Inferior parietal cortex (tissue), 1 donor: ENCODE measurements around the gene PHTF2.

Source experiments
- DNase-seq: peaks from one replicate; pipeline ENCODE4 v3.0.0-alpha.2; 2016; ENCODE audit errors: extremely low spot score

The PHTF2 gene

DNA sequence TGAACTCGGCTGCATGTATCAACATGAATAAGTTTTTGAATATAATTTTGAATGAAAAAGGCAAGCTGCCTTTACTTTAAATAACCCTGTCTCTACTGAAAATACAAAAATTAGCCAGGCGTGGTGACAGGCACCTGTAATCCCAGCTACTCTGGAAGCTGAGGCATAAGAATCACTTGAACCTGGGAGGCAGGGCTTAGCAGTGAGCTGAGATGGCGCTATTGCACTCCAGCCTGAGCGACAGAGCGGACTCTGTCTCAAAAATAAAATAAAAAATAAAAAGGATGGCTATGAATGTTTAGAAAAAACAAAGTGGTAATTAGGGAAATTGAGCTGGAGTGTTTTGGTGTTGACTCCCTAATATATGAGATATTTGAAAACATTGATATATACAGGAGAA is 133.3 kb downstream of the PHTF2 start:
- no peak for DNase-seq

DNA sequence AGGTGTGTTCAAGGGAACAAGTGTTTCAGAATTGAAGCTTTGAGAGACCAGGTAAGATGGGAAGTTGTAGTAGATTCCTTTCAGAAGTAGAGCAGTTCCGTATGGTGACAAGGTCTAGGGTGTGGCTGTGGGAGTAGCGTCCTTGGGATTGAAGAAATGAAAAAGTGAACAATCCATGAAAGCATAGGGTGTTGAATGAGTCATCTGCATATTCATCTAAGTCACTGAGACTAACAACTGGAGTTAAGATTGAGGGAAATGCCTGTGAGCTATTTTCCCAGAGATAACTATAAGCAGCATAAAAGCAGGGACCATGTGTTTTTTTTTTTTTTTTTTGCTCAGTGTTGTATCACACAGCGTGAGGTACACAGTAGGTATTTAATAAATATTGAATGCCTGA is 134.8 kb downstream of the PHTF2 start:
- DNase-seq, result no peak

DNA sequence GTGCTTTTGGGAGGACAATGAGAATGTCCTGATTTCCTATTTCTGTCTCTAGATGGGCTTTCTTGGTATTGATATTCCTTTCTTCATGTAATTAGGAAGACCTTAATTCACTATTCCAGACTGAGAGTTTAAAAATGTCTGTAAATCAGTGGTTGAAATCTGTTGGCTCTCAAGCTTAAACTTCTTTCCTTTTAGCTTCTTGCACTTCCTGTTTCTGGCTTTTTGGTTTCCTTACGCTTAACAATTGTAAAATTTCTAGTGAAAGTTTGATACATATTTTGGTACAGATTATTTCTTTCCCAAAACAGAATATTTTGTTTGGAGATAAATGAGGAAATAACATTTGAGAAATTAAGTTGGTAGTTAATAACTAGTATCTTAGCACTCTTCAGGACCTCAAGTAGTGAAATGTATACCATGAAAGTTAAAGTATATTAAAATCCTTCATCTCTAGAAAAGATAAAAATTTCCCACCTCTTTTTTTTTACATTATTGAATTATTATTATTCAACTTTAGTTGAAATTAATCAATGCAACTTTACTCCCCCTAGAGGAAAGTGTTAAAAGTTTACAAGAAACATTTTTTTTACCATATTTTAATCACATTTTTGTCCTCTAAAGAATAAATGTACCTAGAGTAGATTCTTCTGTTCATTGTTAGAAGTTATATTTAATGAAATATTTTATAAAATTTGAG is 137.2 kb downstream of the PHTF2 start:
- DNase-seq, result no peak

DNA sequence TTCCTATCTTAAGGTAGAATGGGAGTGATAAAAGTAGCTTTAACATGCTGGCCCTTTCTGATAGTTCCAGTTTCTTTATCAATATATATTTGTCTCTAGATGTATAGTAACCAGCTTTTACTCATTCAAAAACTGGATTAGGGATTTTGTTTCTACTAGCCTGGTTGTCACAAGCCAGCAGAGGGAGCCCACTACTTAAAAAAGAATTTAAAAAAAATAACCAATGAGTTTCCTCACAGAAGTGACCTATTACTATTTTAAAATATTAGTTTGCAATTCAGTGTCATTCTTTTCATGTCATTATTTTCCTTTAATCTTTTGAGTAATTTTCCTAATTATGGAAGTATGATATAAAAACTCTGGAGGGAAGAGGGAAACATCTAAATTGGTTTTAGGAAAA is 142.1 kb downstream of the PHTF2 start:
- DNase-seq, result peak; percentile 58

DNA sequence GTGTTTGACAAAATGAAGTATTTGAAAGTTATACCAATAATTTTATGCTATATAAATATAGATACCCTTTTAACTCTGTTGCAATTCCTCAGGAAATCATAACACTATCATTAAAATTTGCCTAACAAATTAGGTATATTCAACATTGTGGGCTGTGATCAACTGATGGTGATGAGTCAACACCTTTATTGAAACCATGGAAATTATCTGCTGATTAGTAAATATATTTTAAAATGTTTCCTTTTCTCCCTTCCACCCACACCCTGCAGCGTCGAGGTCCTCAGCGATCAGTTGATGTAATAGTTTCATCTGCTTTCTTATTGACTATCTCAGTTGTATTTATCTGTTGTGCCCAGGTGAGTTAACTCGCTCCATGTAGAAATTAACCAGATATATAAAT is 143.9 kb downstream of the PHTF2 start:
- DNase-seq, result no peak

DNA sequence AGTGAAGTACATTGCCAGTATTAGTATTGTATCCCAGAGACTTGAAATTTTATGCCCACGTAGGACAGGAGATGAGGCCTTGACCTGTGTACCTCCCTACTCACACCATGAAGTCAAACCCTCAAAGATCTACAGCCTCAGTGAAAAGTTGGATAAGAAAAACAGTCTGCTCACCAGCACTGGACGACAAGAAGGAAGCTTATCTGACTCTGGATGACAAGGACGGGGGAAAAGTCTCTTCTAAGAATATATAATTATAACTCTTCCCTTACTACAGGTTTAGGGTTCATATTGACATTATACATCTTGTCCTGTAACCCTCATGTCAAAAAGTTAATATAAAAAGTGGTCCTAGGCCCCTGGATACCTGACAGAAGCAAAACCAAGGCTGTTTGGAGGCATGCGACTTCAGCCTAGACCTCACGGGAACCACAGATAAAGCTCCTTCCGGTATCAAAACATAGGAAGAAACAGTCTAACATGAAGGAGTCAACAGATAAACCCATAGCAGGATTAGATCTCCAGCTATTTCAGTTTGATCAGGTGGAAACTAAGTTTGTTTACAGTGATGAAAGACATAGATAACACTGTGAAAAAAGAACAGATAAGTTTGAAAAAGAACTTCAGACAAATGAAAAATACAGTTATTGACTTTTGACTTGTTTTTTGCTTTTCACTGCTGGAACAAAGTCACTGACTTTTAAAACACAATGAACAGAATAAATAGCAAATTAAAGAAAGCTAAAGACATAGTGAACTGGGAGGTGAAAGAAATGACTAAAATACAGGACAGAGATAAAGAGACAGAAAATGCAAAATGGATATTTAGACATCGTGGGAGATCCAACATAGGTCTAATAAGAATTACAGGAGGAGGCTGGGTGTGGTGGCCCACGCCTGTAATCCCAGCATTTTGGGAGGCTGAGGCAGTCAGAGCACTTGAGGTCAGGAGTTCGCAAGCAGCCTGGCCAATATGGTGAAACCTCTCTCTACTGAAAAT is 145.9 kb downstream of the PHTF2 start:
- no peak for DNase-seq

DNA sequence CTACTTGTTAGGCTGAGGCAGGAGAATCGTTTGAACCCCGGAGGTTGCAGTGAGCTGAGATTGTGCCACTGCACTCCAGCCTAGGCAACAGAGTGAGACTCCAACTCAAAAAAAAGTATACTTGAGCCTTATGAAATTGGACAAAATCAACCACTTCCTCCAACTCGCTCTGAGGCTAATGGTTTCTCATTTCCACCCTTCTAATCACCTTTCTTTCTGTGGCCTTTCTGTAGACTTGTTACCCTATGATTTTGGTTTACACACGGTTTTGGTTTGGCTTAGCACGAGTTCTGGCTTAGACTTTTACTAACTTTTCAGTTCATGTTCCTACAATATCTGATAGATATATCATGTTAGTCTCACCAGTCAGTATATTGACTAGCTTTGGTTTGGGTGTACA is 152.0 kb downstream of the PHTF2 start:
- DNase-seq, result no peak

DNA sequence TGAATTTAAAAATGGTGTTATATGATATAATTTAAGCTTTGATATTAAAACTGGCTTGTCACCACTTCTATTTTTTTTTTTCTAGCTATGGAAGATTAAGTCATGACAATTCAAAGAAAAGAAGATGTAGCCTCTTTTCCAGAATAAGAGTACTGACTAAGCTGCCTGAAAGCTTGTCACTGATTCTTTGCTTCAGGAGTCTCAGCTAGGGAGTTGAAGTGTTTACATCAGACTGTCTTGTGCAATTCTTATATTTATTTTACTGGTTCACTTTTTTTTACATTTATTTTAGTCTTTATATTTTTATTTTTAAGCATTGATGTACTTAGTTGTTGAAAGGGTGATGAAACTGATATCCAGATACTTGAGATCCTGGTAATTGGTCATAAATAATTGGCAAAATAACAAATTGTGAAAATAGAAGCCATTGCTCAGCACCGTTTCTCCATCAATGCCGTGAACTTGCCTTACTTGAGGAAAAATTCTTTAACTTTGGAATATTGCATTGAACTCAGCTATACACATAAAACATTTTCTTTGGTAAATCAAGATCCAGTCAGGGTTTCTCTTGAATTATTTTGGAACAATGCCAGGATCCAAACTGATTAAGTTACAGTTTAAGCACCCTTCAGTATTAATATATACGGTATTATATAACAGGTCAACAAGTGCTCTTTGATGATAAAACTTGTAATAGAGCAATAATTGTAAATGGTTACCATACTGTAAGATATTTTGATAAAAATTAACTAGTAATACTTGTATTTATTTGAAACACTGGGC is 156.4 kb downstream of the PHTF2 start:
- DNase-seq, result no peak

DNA sequence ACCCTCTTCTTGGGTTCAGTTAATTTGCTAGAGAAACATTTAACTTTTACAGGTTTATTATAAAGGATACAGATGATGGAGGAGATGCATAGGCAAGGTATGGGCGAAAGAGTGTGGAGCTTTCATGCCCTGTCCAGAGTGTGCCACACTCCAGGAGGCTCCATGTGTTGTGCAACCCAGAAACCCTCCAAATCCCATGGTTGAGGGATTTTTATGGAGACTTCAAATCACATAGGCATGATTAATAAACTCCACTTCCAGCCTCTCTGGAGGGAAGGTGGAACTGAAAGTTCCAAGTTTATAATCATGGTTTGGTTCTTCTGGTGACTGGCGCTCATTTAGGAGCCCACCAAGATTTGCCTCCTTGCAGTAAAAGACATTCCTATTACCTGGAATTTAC is 159.9 kb downstream of the PHTF2 start:
- DNase-seq, result no peak

DNA sequence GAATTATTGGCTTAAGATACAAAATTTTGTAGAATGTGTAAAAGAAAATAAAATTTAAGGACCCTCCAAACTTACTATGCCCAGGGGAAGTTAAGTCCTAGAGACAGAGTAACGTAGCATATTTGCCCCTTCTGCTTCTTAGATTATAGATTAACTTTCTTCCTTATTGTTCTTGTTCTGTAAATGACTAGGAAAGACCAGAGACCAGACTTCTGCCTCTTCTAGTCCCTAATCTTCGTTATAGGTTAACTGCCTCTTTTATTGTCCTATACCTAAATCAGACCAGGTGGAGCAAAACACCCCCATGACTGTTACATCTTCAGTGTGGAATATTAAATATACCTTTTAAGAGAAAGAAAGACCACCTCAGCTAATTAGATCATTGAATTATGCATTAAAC is 160.5 kb downstream of the PHTF2 start:
- no peak for DNase-seq

DNA sequence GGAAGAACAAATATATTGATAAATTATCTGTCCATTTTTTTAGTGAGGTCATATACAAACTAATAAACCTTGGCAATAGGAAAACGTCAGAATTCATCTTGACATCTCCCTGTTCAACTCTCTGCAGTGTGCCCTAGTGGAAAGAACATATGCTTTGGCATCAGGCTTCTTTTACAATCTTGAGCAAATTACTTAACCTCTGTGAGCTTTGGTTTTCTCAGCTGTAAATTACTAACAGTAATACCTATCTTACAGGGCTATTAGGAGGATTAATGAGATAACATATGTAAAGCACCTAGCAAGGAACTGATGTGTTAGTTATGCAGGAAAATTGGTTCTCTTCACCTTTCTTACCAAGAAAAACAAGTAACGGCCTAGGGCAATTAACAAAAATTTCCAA is 161.8 kb downstream of the PHTF2 start:
- DNase-seq, result no peak

DNA sequence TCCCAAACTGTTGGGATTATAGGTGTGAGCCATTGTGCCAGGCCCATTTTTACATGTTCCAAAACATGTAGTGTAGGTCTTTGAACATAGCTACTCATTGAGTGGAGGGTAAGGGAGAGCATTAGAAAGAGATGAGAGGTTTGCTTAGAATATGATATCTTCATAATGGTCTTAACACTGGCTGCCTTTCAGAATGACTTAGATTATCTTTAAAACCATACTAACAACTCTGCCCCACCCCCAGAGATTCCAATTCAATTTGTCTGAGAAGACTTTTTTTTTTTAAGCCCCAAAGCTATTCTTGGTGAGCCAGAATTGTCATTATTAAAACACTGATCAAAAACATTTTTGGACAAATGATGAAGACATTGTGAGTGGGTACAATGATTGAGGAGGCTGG is 168.9 kb downstream of the PHTF2 start:
- DNase-seq, result no peak

DNA sequence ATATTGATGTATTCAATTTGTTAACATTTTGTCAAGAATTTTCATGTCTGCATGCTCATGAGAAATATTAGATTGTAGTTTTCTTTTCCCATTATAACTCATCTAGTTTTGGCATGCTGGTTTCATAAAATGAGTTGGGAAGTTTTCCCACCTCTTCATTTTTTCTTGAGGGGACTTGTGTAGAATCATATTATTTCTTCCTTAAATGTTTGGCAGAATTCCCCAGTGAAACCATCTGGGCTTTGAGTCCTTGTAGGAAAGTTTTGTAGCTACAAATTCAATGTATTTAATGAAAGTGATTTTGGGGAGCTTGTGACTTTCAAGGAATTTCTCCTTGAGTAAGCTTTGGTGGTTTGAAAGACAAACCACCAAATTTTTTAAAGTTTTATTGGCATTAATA is 173.2 kb downstream of the PHTF2 start:
- no peak for DNase-seq

DNA sequence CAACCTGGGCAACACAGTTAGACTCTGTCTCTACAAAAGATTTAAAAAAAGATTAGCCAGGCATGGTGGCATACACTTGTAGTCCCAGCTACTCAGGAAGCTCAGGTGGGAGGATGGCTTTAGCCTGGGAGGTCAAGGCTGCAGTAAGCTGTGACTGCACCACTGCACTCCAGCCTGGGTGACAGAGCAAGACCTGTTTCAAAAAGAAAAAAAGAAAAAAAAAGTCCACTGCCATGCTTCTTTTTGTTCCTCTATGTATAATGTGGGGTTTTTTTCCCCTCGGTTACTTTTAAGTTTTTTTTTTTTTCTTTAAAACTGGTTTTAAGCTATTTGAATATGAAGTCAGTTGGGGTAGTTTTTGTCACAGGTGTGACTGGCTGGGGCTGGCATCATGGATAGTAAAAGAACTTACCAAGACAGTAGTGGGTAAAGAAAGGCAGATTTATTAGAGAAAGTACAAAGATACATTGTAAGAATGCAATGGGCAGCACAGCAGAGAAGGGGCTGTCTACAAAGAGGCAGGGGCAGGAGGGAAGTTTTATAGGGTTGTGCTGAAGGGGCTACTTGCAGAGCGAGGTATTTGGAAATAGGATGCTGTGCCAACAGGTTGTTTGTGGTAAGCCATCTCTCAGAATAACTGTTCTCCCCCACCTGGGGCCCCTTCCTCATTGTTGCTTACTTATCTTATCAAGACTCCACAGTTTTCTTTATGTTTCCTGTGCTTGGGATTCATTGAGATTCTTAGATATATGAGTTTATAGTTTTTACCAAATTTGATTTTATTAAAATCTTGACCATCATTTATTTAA is 177.3 kb downstream of the PHTF2 start:
- no peak for DNase-seq

DNA sequence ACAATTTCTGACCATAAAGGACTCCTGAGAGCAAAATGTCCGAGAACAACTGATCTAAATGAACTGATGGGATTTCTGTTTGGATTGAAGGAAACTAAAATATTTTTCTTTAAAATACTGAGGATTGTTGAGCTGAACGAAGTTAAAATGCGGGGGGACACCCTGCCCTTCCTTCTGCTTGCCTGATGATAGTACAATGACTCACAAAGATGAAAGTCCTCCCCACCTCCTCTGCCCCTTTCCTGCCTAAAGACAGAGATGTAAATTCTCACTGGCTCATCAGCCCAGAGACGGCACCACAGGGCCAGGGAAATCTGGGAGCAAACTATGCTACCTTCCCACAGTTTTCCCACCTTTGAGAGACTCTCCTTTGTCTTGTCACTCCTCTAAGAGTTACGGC is 180.6 kb downstream of the PHTF2 start:
- DNase-seq, result no peak

DNA sequence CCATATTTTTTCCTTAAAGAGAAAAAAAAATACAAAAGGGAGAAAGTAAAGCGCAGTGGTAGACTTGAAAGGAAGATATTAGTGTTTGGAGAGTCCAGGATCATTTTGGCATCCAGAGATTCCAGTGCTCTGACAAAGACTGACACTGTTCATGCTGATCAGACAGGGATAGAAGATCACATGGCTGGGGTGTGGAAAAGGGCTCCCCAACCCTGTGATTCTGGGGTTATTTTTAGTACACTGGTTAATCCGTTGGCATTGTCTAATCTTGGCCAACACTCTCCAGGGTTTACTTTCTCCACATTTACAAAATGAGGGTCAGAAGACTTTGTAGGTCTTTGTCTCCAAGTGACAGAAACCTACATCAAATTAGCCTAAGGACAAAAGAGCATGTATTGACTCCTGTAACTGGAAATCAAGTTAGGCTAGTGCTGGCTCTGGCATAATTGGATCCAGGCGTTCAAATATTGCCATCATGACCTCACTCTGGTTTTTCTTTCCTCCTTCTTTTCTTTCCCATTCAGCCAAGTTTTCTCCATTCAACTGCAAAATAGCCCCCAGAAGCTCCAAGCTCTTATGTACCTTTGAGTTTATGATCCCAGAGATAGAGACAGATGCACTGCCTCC is 181.6 kb downstream of the PHTF2 start:
- DNase-seq, result no peak

DNA sequence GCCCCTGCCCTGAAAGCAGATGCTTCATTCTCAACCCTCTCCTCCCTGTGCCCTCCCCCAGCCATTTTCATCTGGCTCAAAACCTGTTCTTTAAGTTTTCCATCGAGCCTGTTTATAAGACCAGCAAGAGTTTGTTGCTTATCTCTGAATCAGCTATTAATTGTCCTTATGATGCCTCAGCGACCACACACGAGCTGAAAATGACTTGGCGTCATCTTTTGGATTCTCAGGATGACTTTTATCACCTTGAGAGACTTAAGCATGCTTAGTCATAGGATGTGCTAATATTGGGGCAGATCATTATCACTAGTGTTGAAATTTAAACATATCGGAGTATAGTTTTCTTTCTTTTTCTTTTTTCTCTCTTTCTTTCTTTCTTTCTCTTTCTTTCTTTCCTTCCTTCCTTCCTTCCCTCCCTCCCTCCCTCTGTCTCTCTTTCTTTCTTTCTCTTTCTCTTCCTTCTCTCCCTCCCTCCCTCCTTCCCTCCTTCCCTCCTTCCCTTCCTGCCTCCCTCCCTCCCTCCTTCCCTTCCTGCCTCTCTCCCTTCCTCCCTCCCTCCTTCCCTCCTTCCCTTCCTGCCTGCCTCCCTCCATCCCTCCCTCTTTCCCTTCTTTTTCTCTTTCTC is 184.5 kb downstream of the PHTF2 start:
- DNase-seq, result no peak

DNA sequence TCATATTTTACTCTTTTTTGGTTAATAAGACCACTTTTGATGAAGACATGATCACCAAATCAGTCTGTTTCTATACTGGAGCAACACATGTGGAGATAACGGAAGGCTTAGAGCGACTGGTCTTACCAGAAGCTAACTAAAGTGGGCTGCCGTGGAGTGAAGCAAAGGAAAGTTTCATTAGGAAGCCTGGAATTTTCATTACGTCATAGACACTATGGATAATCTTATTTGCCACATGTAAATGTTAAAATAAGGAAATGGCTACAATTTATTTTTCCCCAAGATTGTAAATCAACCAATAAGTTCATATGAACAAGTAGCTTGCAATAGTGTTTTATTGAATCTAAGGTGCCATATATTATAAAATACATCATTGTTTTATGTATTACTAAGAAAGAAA is 185.4 kb downstream of the PHTF2 start:
- DNase-seq, result no peak

DNA sequence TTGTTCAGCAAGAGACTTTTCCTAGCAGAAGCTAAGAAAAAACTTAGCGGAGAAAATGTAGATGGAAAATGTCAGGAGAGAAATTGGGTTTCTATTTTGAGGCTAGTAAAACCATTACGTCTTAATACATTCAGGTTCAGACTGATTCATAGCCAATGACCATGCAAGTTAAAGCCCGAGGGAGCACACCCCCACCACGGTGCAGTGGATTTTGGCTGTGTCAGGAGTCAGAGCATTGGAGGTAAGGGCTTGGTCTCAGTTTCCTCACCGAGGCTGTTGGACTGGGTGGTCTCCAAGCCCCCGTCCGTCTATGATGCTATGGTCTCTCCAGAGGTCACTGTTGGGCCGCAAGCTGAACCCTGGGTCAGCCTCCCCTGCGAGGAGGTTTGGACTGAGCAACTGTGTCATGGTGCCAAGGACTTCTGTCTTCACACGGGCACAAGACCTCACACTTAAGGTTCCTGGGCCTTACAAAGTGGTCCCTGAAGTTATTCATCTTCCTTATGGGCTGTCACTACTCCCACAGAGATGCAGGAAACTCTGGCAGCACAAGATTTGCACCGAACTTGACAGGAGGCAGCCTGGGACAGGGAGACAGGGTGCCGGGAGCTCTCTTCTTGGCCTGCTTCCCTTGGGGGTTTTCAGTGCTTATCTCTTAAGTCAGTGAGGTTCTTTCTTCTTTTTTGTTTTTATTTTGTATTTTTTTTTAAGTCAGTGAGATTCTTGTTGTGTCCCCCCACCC is 186.8 kb downstream of the PHTF2 start:
- DNase-seq, result no peak

DNA sequence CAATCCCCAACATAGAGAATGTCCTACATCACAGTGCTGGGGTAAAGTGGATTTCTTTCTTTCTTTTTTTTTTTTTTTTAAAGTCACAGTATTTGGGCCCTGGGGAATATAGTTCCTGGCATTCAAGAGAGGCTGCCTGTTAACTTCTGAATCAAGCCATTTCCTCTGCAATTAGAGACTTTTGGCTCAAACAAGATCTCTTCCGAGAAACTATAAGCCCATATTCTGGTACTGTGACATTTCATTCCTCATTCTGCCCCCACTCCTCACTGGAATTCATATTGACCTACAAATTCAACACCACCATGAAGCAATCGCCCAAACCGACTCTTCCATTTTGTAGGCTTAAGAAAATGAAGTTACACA is 187.4 kb downstream of the PHTF2 start:
- no peak for DNase-seq
